ENCODE measurements around the gene FRY.

FRY gene

DNA sequence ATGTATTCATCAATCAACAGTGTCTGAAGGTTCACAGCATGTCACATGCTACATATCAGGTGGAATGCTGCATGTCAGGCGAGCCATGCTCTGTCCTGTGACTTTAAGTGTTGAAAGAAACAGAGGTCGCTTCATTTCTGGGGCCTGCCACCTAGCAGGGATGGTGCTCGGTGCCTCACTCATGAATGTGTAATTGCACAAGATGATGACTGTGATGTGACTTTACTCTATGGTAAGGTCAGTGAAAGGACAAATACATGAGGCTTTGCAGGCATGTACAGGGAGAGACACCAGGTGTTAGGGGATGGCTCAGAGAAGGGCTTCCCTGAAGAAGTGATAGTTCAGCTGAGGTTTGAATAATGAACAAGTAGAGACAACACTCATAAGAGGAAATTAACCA, 66.7 kb downstream of the FRY start:
- peak; percentile 76 to 82 for DNase-seq (ENCODE audit: low read depth in 1 of 2, low spot score in 1 of 2)
- Histone ChIP-seq H3K27me3 (ENCODE audit: insufficient read depth, poor library complexity, severe bottlenecking) (no peaks in the 10 kb centered on the region), H3K27ac (replicated peaks) (peak overlapping the region; percentile 42), H3K4me3 (replicated peaks; ENCODE audit: insufficient read depth, low read length) (no peak overlapping the region)
- TF ChIP-seq POLR2AphosphoS5 (IDR thresholded peaks at IDR 0.05; ENCODE audit: low read depth), result 0 out of 2 replicates have a peak, but pooled peaks have one; percentile 20
- TF ChIP-seq, protein P1, sequence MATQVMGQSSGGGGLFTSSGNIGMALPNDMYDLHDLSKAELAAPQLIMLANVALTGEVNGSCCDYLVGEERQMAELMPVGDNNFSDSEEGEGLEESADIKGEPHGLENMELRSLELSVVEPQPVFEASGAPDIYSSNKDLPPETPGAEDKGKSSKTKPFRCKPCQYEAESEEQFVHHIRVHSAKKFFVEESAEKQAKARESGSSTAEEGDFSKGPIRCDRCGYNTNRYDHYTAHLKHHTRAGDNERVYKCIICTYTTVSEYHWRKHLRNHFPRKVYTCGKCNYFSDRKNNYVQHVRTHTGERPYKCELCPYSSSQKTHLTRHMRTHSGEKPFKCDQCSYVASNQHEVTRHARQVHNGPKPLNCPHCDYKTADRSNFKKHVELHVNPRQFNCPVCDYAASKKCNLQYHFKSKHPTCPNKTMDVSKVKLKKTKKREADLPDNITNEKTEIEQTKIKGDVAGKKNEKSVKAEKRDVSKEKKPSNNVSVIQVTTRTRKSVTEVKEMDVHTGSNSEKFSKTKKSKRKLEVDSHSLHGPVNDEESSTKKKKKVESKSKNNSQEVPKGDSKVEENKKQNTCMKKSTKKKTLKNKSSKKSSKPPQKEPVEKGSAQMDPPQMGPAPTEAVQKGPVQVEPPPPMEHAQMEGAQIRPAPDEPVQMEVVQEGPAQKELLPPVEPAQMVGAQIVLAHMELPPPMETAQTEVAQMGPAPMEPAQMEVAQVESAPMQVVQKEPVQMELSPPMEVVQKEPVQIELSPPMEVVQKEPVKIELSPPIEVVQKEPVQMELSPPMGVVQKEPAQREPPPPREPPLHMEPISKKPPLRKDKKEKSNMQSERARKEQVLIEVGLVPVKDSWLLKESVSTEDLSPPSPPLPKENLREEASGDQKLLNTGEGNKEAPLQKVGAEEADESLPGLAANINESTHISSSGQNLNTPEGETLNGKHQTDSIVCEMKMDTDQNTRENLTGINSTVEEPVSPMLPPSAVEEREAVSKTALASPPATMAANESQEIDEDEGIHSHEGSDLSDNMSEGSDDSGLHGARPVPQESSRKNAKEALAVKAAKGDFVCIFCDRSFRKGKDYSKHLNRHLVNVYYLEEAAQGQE (IDR thresholded peaks at IDR 0.05; ENCODE audit: insufficient replicate concordance, low read depth), result no peak

DNA sequence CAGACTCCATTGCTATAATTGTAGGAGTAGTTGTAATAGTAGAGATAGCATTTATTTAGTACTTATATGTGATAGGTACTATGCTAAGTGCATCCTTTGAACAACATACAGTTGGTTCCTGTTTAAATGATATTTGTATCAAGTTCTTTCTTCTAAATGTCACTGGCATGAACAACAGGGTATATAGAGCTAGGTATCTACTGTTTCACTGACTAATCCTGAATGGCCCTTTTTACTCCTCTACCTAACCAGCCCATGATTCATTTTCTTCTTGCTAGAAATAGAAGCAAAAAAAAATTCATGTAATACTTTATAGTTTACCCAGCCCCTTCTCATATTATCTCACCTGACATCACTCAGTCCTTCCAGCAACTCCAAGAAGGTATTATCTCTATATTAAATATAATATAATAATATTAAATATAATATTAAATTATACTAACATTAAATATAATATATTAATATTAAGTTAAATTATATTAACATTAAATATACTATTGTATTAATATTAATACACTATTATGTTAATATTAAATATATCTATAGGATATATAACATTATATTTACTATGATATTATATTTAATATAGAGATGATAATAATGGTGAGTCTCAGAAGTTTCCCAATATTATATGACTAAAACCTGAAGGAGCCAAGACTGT, 74.2 kb downstream of the FRY start:
- Histone ChIP-seq H3K27ac (replicated peaks) (peak overlapping the region; percentile 90), H3K27me3 (ENCODE audit: insufficient read depth, poor library complexity, severe bottlenecking) (no peaks in the 10 kb centered on the region), H3K4me3 (replicated peaks; ENCODE audit: insufficient read depth, low read length) (no peak overlapping the region)
- no peak for TF ChIP-seq SPI1 (IDR thresholded peaks at IDR 0.05; ENCODE audit: borderline replicate concordance, low read depth)
- TF ChIP-seq POLR2AphosphoS5 (IDR thresholded peaks at IDR 0.05; ENCODE audit: low read depth), result no peak
- TF ChIP-seq, protein P2, sequence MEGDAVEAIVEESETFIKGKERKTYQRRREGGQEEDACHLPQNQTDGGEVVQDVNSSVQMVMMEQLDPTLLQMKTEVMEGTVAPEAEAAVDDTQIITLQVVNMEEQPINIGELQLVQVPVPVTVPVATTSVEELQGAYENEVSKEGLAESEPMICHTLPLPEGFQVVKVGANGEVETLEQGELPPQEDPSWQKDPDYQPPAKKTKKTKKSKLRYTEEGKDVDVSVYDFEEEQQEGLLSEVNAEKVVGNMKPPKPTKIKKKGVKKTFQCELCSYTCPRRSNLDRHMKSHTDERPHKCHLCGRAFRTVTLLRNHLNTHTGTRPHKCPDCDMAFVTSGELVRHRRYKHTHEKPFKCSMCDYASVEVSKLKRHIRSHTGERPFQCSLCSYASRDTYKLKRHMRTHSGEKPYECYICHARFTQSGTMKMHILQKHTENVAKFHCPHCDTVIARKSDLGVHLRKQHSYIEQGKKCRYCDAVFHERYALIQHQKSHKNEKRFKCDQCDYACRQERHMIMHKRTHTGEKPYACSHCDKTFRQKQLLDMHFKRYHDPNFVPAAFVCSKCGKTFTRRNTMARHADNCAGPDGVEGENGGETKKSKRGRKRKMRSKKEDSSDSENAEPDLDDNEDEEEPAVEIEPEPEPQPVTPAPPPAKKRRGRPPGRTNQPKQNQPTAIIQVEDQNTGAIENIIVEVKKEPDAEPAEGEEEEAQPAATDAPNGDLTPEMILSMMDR (IDR thresholded peaks at IDR 0.05; ENCODE audit: insufficient read depth, low read length), result no peak
- TF ChIP-seq, protein P1 (IDR thresholded peaks at IDR 0.05; ENCODE audit: insufficient replicate concordance, low read depth), result no peak
- TF ChIP-seq GABPA (IDR thresholded peaks at IDR 0.05; ENCODE audit: low read depth), result no peak
- DNase-seq (ENCODE audit: low read depth in 1 of 2, low spot score in 1 of 2), result no peak

DNA sequence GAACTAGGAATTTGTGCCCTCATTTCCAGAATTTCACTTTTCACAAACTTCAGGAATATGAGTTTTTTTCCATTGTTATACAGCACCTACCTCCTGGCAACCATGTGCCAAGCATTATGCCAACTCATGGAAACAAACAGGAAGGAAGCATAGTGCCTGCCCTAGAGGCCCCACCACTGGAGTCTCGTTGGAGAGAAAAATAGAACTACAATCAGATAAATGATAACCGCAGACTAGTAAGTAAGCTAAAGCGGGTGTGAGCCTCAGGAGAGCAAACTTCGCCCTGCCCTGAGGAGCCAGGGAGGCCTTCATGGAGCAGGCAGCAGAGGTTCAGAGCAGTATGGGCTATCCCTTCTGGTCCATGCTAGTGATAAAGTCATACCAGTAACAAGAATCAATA, 75.9 kb downstream of the FRY start:
- Histone ChIP-seq H3K27me3 (ENCODE audit: insufficient read depth, poor library complexity, severe bottlenecking) (no peaks in the 10 kb centered on the region), H3K4me3 (replicated peaks; ENCODE audit: insufficient read depth, low read length) (no peak overlapping the region), H3K27ac (replicated peaks) (peak overlapping the region; percentile 90)
- DNase-seq (ENCODE audit: low read depth in 1 of 2, low spot score in 1 of 2), result peak; percentile 43 to 93
- TF ChIP-seq, protein P1 (IDR thresholded peaks at IDR 0.05; ENCODE audit: insufficient replicate concordance, low read depth), result no peak
- TF ChIP-seq, protein P2 (IDR thresholded peaks at IDR 0.05; ENCODE audit: insufficient read depth, low read length), result no peak
- TF ChIP-seq SPI1 (IDR thresholded peaks at IDR 0.05; ENCODE audit: borderline replicate concordance, low read depth), result peak; percentile 23; the same call in 1 of the 2 replicates
- TF ChIP-seq GABPA (IDR thresholded peaks at IDR 0.05; ENCODE audit: low read depth), result peak; percentile 36; the same call in 1 of the 2 replicates
- TF ChIP-seq POLR2AphosphoS5 (IDR thresholded peaks at IDR 0.05; ENCODE audit: low read depth), result peak; percentile 80

All from HL-60 (cell line).